K562 (cell line): Measurements from ENCODE around the gene SSBP2. TPM values are rescaled to one million over a fixed set of nuclear protein-coding genes. Genes with fewer than 3 reads are reported as not detected.

Experiments used
- ARID2 ChIP-seq: fragments of 450-650 bp; IDR thresholded peaks from 2 replicates; pipeline ENCODE4 v1.6.1; 2017; ENCODE audit warnings: antibody characterized with exemption, mild to moderate bottlenecking
- ATF1 ChIP-seq, 2 experiments: fragments of 450-650 bp in 1 of 2; IDR thresholded peaks; 2 replicates each; pipeline ENCODE4 v1.6.1; 2016; ENCODE audit warnings: missing compliant biosample characterization in 1 of 2, missing genetic modification characterization in 1 of 2
- CBFA2T3 ChIP-seq: fragments of 450-650 bp; IDR thresholded peaks from 2 replicates; pipeline ENCODE4 v1.6.1; 2017
- CBX1 ChIP-seq: sonication (generic); IDR thresholded peaks from 2 replicates; pipeline ENCODE4 v1.6.1; 2016; ENCODE audit warnings: antibody characterized with exemption, low read depth, mild to moderate bottlenecking
- CEBPG ChIP-seq, 3 experiments: fragments of 200-800 bp in 1 of 3; sonication (Bioruptor generic) in 1 of 3; sonication (generic) in 1 of 3; formaldehyde crosslinking in 1 of 3; IDR thresholded peaks in 2 of 3; conservative IDR thresholded peaks in 1 of 3; 2 replicates each; pipeline versions ENCODE4 v1.6.1 to v1.8.0; 2016 to 2022; ENCODE audit warnings: missing compliant biosample characterization in 2 of 3, missing genetic modification characterization in 2 of 3, mild to moderate bottlenecking in 1 of 3, missing genetic modification reagents in 1 of 3
- CHD2 ChIP-seq: IDR thresholded peaks from 2 replicates; pipeline ENCODE4 v1.6.1; 2011; ENCODE audit warnings: low read depth, low read length
- CSDE1 ChIP-seq, 2 experiments: fragments of 450-650 bp; IDR thresholded peaks; 2 replicates each; pipeline ENCODE4 v1.6.1; 2016; ENCODE audit warnings: mild to moderate bottlenecking in 1 of 2
- ELF4 ChIP-seq: fragments of 450-650 bp; formaldehyde crosslinking; IDR thresholded peaks from 2 replicates; pipeline ENCODE4 v1.4.0; 2022; ENCODE audit warnings: missing genetic modification characterization
- MTA3 ChIP-seq: fragments of 450-650 bp; formaldehyde crosslinking; IDR thresholded peaks from 2 replicates; pipeline ENCODE4 v1.6.1; 2017; ENCODE audit warnings: mild to moderate bottlenecking, borderline replicate concordance
- NFE2 ChIP-seq: IDR thresholded peaks from 2 replicates; pipeline ENCODE4 v1.6.1; 2014; ENCODE audit warnings: antibody characterized with exemption, low read depth
- PML ChIP-seq: IDR thresholded peaks from 2 replicates; pipeline ENCODE4 v1.6.1; 2012; ENCODE audit warnings: low read length, inconsistent platforms
- PURB ChIP-seq: sonication (generic); formaldehyde crosslinking; IDR thresholded peaks from 2 replicates; pipeline ENCODE4 v1.9.0; 2021; ENCODE audit warnings: low read depth, mild to moderate bottlenecking, missing genetic modification reagents
- RCOR1 ChIP-seq, 2 experiments: IDR thresholded peaks; 2 replicates each; pipeline ENCODE4 v1.6.1; 2012; ENCODE audit warnings: low read depth in 2 of 2, low read length in 2 of 2, borderline replicate concordance in 1 of 2, improper control_type of control experiment in 1 of 2
- SIRT6 ChIP-seq: IDR thresholded peaks from one replicate; pipeline ENCODE4 v1.6.1; 2012; ENCODE audit warnings: low read depth, mild to moderate bottlenecking, control low read depth, inconsistent platforms, low read length, moderate library complexity
- ZNF57 ChIP-seq: fragments of 450-650 bp; formaldehyde crosslinking; IDR thresholded peaks from 2 replicates; pipeline ENCODE4 v1.4.0; 2020; ENCODE audit warnings: mild to moderate bottlenecking, moderate library complexity
- ZNF644 ChIP-seq: fragments of 200-800 bp; sonication (Bioruptor generic); IDR thresholded peaks from 2 replicates; pipeline ENCODE4 v1.6.1; 2016; ENCODE audit warnings: low read depth, missing genetic modification characterization, missing compliant biosample characterization
- ZNF830 ChIP-seq: fragments of 250-450 bp; sonication (Bioruptor Pico); IDR thresholded peaks from 2 replicates; pipeline ENCODE4 v1.5.0; 2021; ENCODE audit warnings: mild to moderate bottlenecking
- polyA plus RNA-seq, 8 experiments: library from polyadenylated mRNA; depleted of rRNA in 4 of 8; stranded (reverse) in 5 of 8; unstranded in 3 of 8; fragments of >200 nt; fragmentation: Nextera tagmentation in 2 of 8; fragmentation: Illumina TruSeq in 1 of 8; extraction: Ambion mirVana in 2 of 8; extraction: Trizol in 1 of 8; gene quantifications; 2 replicates each; pipeline versions ENCODE4 v1.2.1 to v1.2.3, GENCODE V29; 2011 to 2014; ENCODE audit warnings: inconsistent platforms in 1 of 8, missing spikeins in 1 of 8
- total RNA-seq, 7 experiments: library from RNA; depleted of rRNA in 6 of 7; stranded (reverse); fragments of >200 nt in 6 of 7; fragmentation: Illumina TruSeq in 2 of 7; extraction: Trizol in 2 of 7; gene quantifications; 2 replicates each; pipeline versions ENCODE4 v1.2.1 to v1.2.3, GENCODE V29; 2011 to 2021; ENCODE audit warnings: low replicate concordance in 1 of 7
- TF ChIP-seq, protein P1 (sequence below): fragments of 450-650 bp; IDR thresholded peaks from 2 replicates; pipeline ENCODE4 v1.6.1; 2016; ENCODE audit warnings: mild to moderate bottlenecking, moderate library complexity

Gene SSBP2
- total and polyA plus RNA-seq, 9 of the 15 experiments (the other 6 are each of a cell fraction or from before 2014, with no cell fraction given) = 22.3 to 133 (median 42.1) TPM

DNA sequence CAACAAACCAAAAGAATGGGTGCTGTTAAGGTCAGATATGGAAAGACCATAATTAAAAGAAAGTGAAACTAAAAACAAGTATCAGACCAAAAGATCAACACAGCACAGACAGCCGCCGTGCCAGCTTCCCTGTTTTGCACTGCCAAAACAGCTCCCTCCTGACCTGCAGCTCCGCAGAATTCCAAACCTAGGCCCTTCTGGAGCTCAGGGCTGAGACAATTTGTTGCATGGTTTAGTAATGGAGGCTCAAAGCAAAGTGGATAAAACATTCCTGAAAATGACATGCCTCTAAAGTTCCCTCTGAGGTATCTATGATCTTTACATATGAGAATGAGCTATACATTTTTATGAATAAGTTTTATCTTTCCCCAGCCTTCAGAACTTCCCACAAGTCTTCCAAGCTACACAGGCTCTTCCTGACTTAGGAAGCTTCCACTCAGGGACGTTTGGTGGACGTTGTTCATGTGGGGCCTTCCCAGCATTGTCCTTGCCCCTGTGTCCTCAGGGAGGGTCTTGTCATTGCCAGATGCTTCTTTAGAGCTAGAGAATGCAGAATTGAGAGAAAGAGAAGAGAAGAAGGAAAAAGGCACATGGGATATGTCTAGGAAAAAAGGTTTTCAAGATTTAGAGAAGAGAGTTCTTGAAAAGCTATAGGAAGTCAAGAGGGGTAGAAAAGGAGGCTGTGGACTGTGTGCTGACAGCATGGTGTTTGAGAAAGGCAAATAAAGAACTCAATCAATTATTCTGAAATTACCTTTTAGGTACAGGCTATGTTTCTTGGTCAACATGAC is 28.4 kb upstream of the SSBP2 start (continued):
- TF ChIP-seq, protein P1, sequence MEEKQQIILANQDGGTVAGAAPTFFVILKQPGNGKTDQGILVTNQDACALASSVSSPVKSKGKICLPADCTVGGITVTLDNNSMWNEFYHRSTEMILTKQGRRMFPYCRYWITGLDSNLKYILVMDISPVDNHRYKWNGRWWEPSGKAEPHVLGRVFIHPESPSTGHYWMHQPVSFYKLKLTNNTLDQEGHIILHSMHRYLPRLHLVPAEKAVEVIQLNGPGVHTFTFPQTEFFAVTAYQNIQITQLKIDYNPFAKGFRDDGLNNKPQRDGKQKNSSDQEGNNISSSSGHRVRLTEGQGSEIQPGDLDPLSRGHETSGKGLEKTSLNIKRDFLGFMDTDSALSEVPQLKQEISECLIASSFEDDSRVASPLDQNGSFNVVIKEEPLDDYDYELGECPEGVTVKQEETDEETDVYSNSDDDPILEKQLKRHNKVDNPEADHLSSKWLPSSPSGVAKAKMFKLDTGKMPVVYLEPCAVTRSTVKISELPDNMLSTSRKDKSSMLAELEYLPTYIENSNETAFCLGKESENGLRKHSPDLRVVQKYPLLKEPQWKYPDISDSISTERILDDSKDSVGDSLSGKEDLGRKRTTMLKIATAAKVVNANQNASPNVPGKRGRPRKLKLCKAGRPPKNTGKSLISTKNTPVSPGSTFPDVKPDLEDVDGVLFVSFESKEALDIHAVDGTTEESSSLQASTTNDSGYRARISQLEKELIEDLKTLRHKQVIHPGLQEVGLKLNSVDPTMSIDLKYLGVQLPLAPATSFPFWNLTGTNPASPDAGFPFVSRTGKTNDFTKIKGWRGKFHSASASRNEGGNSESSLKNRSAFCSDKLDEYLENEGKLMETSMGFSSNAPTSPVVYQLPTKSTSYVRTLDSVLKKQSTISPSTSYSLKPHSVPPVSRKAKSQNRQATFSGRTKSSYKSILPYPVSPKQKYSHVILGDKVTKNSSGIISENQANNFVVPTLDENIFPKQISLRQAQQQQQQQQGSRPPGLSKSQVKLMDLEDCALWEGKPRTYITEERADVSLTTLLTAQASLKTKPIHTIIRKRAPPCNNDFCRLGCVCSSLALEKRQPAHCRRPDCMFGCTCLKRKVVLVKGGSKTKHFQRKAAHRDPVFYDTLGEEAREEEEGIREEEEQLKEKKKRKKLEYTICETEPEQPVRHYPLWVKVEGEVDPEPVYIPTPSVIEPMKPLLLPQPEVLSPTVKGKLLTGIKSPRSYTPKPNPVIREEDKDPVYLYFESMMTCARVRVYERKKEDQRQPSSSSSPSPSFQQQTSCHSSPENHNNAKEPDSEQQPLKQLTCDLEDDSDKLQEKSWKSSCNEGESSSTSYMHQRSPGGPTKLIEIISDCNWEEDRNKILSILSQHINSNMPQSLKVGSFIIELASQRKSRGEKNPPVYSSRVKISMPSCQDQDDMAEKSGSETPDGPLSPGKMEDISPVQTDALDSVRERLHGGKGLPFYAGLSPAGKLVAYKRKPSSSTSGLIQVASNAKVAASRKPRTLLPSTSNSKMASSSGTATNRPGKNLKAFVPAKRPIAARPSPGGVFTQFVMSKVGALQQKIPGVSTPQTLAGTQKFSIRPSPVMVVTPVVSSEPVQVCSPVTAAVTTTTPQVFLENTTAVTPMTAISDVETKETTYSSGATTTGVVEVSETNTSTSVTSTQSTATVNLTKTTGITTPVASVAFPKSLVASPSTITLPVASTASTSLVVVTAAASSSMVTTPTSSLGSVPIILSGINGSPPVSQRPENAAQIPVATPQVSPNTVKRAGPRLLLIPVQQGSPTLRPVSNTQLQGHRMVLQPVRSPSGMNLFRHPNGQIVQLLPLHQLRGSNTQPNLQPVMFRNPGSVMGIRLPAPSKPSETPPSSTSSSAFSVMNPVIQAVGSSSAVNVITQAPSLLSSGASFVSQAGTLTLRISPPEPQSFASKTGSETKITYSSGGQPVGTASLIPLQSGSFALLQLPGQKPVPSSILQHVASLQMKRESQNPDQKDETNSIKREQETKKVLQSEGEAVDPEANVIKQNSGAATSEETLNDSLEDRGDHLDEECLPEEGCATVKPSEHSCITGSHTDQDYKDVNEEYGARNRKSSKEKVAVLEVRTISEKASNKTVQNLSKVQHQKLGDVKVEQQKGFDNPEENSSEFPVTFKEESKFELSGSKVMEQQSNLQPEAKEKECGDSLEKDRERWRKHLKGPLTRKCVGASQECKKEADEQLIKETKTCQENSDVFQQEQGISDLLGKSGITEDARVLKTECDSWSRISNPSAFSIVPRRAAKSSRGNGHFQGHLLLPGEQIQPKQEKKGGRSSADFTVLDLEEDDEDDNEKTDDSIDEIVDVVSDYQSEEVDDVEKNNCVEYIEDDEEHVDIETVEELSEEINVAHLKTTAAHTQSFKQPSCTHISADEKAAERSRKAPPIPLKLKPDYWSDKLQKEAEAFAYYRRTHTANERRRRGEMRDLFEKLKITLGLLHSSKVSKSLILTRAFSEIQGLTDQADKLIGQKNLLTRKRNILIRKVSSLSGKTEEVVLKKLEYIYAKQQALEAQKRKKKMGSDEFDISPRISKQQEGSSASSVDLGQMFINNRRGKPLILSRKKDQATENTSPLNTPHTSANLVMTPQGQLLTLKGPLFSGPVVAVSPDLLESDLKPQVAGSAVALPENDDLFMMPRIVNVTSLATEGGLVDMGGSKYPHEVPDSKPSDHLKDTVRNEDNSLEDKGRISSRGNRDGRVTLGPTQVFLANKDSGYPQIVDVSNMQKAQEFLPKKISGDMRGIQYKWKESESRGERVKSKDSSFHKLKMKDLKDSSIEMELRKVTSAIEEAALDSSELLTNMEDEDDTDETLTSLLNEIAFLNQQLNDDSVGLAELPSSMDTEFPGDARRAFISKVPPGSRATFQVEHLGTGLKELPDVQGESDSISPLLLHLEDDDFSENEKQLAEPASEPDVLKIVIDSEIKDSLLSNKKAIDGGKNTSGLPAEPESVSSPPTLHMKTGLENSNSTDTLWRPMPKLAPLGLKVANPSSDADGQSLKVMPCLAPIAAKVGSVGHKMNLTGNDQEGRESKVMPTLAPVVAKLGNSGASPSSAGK = no peak; the same call in 1 of the 2 replicates
- TF ChIP-seq PURB = no peak
- TF ChIP-seq RCOR1 (IDR thresholded peaks at IDR 0.05; ENCODE audit: borderline replicate concordance in 1 of 2, low read depth in 2 of 2, low read length in 2 of 2) = no peak
- TF ChIP-seq ZNF57 (CRISPR knock-in tag) = no peak
- TF ChIP-seq ARID2 = no peak
- no peak for TF ChIP-seq CHD2
- TF ChIP-seq CSDE1 (IDR thresholded peaks at IDR 0.05) = no peak
- TF ChIP-seq ATF1 (CRISPR knock-in tag; IDR thresholded peaks at IDR 0.05) = no peak
- TF ChIP-seq ATF1 (tag; IDR thresholded peaks at IDR 0.05) = 0 out of 2 replicates have a peak, but pooled peaks have one; percentile 2
- no peak for TF ChIP-seq CEBPG (CRISPR knock-in tag; IDR thresholded peaks at IDR 0.05)
- TF ChIP-seq CEBPG (tag; conservative IDR thresholded peaks at IDR 0.05 in 1 of 2, IDR thresholded peaks at IDR 0.05 in 1 of 2) = no peak
- TF ChIP-seq NFE2 = no peak
- 0 out of 2 replicates have a peak, but pooled peaks have one; percentile 4 for TF ChIP-seq ELF4 (CRISPR knock-in tag)
- TF ChIP-seq SIRT6 = no peak
- no peak for TF ChIP-seq CBX1
- no peak for TF ChIP-seq ZNF830 (CRISPR knock-in tag)
- TF ChIP-seq PML = no peak
- no peak for TF ChIP-seq ZNF644 (tag)
- no peak for TF ChIP-seq MTA3
- 0 out of 2 replicates have a peak, but pooled peaks have one; percentile 25 for TF ChIP-seq CBFA2T3
